HG03354 (cell line): ENCODE measurements around the gene WDR93.
"Not testable (repeated sequence)": the region's sequence is repeated elsewhere in the genome, so short reads cannot be mapped to it uniquely, and the experiment has no call there.

ENCODE experiments used
- ATAC-seq: cut with Tn5 transposase; IDR thresholded peaks from one replicate; pipeline ENCODE4 v1.9.1; 2021; ENCODE audit warnings: mild to moderate bottlenecking; ENCODE audit not compliant: unreplicated experiment, poor library complexity, severe bottlenecking

The WDR93 gene

DNA sequence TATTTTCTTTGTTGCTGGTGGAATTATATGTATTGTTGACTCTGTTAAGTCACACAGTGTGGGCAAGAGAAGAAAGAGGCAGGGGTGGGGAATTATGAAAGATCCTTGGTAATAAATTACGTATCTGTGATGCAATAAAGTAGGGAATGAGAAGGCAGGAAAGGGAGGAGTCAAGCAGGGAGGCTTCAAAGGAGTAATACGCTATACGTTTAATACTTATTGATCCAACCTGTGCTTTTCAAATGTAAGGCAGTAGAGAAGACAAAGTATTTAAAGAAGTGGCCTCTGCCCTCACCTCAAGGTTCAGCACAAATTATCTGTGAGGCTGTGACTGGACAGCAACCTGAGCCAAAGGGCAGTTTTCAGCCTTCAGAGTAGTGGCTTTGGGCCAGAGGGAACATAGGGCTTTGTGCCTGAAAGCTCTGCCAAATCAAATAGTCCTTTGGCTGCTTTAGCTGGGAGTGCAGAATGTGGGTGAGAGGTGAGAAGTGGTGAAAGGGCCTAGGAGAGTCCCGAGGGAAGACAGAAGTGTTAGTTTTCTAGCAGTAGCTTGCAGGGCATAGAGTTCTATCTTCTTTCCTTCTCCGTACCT is 10.2 kb upstream of the WDR93 start:
- ATAC-seq, result no peak

DNA sequence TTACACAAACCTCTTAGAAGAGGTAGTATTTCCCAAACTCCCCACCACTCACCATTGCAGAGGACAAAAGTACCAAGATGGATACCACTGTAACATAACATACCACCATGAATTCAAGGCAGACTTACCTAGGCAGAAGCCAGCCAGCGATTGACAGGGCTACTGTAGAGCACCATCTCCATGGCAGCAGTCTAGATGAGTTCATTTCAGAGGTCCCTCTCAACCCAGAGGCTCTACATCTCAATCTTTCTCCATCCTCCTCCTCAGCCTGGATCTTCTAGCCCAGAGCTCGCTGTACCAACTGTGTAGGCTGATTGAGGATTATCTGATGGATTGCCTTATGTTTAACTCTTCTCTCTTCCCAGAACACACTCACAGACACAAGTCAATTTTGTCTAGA is 9.5 kb upstream of the WDR93 start:
- ATAC-seq, result no peak

DNA sequence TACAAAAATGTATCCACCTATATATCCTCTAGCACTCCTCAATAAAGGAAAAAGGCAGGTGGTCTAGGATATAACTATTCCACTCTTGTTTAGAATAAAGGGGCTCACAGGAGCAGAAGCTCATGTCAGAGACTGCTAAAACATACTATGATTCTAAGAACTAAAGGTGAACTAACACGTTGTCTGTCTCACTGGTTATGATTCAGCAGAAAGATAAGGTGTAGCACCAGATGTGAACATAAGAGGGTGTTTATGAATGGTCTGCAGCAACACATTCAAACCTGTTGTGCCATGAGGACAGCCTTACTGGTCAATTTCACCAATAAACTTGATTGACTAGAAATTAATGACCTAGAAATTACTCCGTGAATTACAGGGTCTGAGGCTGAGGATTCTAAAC is 4.6 kb upstream of the WDR93 start:
- ATAC-seq, result no peak

DNA sequence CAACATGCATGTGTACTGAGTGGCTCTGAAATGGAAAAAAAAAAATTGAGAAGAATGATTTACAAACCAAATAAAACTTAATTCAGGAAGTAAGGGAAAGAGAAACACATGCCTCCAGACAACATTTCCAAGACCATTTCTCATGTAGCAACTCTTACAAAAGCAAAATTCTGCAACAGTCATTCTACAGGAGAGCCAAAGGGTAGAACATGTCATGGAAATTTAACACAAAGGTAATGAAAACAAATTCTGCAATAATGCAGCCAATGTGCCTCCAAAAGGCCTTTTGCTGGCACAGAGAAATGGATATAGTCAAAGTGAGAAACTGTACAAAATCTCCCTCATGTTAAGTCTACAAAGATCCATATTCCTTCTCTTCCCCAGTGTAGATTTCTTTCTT is 4.1 kb upstream of the WDR93 start:
- ATAC-seq, result no peak

DNA sequence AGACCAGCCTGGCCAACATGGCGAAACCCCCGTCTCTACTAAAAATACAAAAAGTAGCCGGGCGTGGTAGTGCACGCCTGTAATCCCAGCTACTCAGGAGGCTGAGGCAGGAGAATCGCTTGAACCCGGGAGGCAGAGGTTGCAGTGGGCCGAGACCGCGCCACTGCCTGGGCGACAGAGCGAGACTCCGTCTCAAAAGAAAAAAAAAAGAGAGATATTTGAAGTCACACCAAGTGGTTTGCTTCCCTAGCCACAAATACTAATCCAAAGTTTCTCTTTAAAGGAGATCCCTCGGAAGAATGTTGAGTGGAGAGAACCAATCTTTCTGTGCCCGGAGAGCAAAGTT is 708 bp upstream of the WDR93 start:
- not testable (repeated sequence) for ATAC-seq

DNA sequence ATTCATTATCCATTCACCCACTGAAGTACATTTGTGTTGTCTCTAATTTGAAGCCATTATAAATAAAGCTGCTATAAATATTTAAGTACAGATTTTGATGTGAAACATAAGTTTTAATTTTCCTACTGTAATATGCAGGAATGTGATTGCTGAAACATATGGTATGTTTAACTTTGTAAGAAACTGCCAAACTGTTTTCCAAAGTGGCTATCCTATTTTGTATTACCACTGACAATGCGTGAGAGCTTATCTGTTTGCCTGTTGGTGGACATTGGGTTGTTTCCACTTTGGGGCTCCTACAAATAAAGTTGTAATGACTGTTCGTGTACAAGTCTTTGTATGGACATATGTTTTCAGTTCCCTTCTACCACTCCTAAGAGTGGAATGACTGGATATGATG is 2.5 kb downstream of the WDR93 start:
- ATAC-seq, result no peak

DNA sequence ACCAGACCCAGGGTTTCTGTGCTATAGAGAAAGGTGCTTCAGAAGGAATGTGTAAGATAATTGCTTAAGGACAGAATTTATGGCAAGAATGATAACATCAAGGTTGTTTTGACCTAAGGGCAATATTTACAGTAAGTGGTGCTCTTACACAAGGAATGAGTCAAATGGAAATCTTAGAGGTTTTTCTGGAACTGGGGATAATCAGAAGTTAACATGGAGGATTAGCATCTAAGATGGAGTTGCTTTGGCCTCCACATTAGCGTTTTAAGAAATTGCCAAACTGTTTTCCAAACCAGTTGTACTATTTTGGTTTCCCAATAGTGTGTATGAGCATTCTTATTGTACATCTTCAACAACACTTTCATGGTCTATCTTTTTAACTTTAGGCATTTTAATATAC is 3.1 kb downstream of the WDR93 start:
- no peak for ATAC-seq

DNA sequence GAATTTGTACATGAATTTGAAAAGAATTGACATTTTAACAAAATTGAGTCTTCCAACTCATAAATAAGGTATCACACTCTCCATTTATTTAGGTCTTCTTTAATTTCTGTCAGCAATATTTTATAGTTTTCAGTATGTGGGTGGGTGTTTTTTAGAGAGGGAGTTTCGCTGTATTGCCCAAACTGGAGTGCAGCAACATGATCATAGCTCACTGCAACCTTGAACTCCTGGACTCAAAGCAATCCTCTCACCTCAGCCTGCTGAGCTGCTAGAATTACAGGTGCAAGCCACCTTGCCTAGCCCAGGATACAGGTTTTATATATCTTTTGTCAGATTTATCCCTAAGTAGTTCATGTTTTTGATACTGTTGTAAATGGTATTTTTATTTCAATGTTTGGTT is 4.6 kb downstream of the WDR93 start:
- no peak for ATAC-seq

- no peak for ATAC-seq
Measured at GRCh38 chr15:89704411-89704810, 13.8 kb downstream of the WDR93 start.

DNA sequence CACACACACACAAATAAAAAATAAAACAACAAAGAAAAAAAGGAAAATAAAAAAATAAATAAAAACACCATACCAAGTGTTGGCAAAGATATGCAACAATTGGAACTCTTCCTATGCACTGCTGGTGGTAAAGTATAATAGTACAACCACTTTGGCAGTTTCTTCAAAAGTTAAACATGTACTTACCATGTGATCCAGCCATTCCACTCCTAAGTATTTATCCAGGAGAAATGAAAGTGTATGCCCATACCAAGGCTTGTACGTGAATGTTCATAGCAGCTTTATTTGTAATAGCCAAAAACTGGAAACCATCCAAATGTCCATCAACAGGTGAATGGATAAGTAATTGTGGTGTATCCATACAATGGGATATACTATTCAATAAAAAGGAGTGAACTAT is 17.0 kb downstream of the WDR93 start:
- ATAC-seq, result no peak

- ATAC-seq, result no peak
Measured at GRCh38 chr15:89714775-89715174, 24.2 kb downstream of the WDR93 start.

- ATAC-seq, result no peak
Measured at GRCh38 chr15:89723031-89723430, 32.4 kb downstream of the WDR93 start.

GRCh38 chr15:89724621-89725020 is 34.0 kb downstream of the WDR93 start:
- ATAC-seq, result no peak

- no peak for ATAC-seq
Measured at GRCh38 chr15:89725064-89725463, 34.5 kb downstream of the WDR93 start.

DNA sequence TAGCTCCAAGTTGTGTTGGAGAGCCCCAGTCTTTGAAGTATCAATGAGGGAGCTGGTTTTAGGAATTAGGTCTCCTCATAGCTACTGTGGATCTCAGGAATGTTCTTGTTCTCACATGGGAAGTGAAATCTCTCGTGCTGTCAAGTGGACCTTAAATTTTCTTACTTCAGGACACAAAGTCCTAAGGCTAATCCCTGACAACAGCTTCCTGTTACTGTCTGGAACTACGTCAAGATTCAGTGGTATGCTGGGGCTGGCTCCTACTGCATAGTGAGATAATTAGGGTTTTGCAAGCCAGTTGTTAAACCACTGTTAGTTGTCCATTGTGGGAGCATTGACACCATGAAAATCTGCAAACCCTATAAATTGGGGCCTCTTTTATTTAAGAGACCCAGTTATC is 37.6 kb downstream of the WDR93 start:
- ATAC-seq, result no peak

GRCh38 chr15:89731275-89731674 is 40.7 kb downstream of the WDR93 start:
- ATAC-seq, result no peak

DNA sequence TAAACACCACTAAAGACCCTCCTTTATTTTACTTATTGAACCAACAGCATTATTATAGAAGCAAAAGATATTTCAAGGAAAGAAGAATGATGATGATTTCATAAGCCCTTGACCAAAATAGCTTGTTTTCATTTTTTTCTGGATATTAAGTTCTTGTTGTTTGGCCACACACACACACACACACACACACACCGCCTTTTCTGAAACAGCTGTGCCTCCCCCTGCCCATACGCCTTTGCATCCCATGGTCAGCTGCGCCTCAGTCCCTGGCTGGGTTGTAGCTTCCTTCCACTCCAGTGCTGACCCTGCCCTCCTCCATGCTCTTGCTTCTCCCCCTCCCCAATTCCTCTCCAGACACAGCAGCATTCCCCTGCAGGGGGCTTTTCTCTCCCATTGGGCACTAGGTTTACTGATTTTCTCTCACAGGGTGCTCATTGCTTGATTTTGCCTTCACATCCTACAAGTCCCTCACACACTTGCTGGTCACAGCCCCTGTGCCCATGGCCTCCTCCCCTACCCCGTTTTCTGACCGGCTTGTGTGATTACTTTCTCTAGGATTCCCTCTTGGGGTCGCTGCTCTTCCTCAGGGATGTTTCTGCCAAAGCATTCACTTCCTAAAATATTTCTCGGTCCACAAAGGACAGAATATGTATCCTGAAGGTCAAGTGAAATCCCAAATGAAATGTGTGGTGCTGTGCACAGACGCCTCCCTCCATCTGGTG is 42.0 kb downstream of the WDR93 start:
- no peak for ATAC-seq

- no peak for ATAC-seq
Measured at GRCh38 chr15:89735773-89736172, 45.2 kb downstream of the WDR93 start.

DNA sequence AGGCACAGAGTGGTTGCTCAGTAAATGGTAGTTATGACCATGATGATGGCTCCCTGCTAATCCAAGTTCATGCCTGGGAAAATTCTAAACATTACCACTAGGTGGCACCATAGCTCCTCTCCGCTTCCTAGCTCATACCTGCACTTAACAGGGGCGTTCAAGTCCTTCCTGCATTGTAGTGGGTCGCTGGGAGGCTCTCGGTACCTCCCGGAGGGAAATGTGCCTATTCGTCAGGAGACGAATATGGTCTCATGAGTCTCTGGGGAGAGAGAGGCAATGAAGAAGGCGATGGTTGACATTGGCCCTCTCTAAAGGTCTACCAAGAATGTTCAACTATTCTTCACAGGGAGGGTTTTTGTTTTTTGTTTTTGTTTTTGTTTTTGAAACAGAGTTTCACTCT is 49.5 kb downstream of the WDR93 start:
- ATAC-seq, result no peak

GRCh38 chr15:89743011-89743410 is 52.4 kb downstream of the WDR93 start:
- ATAC-seq, result no peak

- ATAC-seq, result no peak
Measured at GRCh38 chr15:89743594-89743993, 53.0 kb downstream of the WDR93 start.

DNA sequence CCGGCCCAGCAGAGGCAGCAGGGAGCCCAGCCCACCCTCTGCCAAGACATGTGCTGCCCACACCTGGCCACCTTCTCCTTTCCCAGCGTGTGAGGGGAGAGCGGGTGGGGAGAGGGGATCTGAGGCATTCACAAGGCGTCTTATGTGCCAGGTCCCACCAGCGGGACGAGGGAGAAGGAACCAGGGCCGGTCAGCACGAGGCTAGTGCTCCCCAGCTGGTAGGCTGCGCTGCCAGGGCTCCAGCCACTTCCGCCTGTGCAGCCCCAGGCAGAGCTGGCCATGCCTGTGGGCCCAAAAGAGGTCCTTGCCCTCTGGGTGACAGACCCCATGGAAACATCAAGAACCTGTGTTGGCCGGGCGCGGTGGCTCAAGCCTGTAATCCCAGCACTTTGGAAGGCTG is 54.5 kb downstream of the WDR93 start:
- no peak for ATAC-seq
